H9 (cell line): Measurements from ENCODE around the gene WLS. TPM values are rescaled to one million over a fixed set of nuclear protein-coding genes. Genes with fewer than 3 reads are reported as not detected.

Source experiments
- DNase-seq: peaks from one replicate; pipeline ENCODE4 v3.0.0-alpha.2; 2017
- H2AFZ ChIP-seq: one replicate; pipeline ENCODE4 v1.6.1; 2013; ENCODE audit warnings: mild to moderate bottlenecking, low read length, control low read depth, moderate library complexity
- H2AK5ac ChIP-seq: 2 replicates; pipeline ENCODE4 v1.6.1; 2013; ENCODE audit warnings: low read length, control low read depth, mixed read lengths; ENCODE audit not compliant: insufficient read length
- H2BK120ac ChIP-seq: one replicate; pipeline ENCODE4 v1.6.1; 2013; ENCODE audit warnings: low read depth, mild to moderate bottlenecking, low read length, control low read depth, inconsistent platforms; ENCODE audit not compliant: poor library complexity, severe bottlenecking
- H2BK12ac ChIP-seq: 2 replicates; pipeline ENCODE4 v1.6.1; 2013; ENCODE audit warnings: low read length, control low read depth, mixed read lengths, low read depth; ENCODE audit not compliant: insufficient read length
- H2BK15ac ChIP-seq: 2 replicates; pipeline ENCODE4 v1.6.1; 2013; ENCODE audit warnings: low read depth, low read length, control low read depth
- H2BK20ac ChIP-seq: one replicate; pipeline ENCODE4 v1.6.1; 2013; ENCODE audit warnings: low read depth, mild to moderate bottlenecking, low read length, control low read depth, inconsistent platforms; ENCODE audit not compliant: poor library complexity, severe bottlenecking
- H2BK5ac ChIP-seq: 2 replicates; pipeline ENCODE4 v1.6.1; 2013; ENCODE audit warnings: low read length, control low read depth, mixed read lengths; ENCODE audit not compliant: insufficient read length
- H3K14ac ChIP-seq: 2 replicates; pipeline ENCODE4 v1.6.1; 2013; ENCODE audit warnings: low read length, control low read depth; ENCODE audit not compliant: insufficient read depth
- H3K18ac ChIP-seq: 2 replicates; pipeline ENCODE4 v1.6.1; 2013; ENCODE audit warnings: low read depth, mild to moderate bottlenecking, mixed read lengths, low read length, control low read depth; ENCODE audit not compliant: insufficient read length
- H3K23ac ChIP-seq: 2 replicates; pipeline ENCODE4 v1.6.1; 2013; ENCODE audit warnings: low read length, control low read depth, mixed read lengths, low read depth; ENCODE audit not compliant: insufficient read length
- H3K23me2 ChIP-seq: 2 replicates; pipeline ENCODE4 v1.6.1; 2013; ENCODE audit warnings: low read depth, mild to moderate bottlenecking, mixed read lengths, low read length, control low read depth; ENCODE audit not compliant: insufficient read length, poor library complexity, severe bottlenecking
- H3K27ac ChIP-seq: 2 replicates; pipeline ENCODE4 v1.5.1; 2013; ENCODE audit warnings: low read length, control low read depth, mixed read lengths, low read depth; ENCODE audit not compliant: insufficient read length
- H3K27me3 ChIP-seq: 2 replicates; pipeline ENCODE4 v1.6.1; 2013; ENCODE audit warnings: low read length, control low read depth, inconsistent platforms; ENCODE audit not compliant: insufficient read depth
- H3K4ac ChIP-seq: 2 replicates; pipeline ENCODE4 v1.6.1; 2013; ENCODE audit warnings: low read depth, mild to moderate bottlenecking, control low read depth, inconsistent platforms, low read length, moderate library complexity
- H3K4me1 ChIP-seq: 2 replicates; pipeline ENCODE4 v1.6.1; 2013; ENCODE audit warnings: low read length, control low read depth, inconsistent platforms; ENCODE audit not compliant: insufficient read depth
- H3K4me2 ChIP-seq: 2 replicates; pipeline ENCODE4 v1.6.1; 2013; ENCODE audit warnings: low read length, control low read depth, mixed read lengths; ENCODE audit not compliant: insufficient read length, insufficient read depth
- H3K56ac ChIP-seq: 2 replicates; pipeline ENCODE4 v1.6.1; 2013; ENCODE audit warnings: low read depth, mild to moderate bottlenecking, mixed read lengths, low read length, control low read depth; ENCODE audit not compliant: insufficient read length
- H3K79me1 ChIP-seq: 2 replicates; pipeline ENCODE4 v1.6.1; 2013; ENCODE audit warnings: low read depth, mild to moderate bottlenecking, moderate library complexity, low read length, control low read depth, inconsistent platforms; ENCODE audit not compliant: insufficient read depth, poor library complexity, severe bottlenecking
- H3K79me2 ChIP-seq: 2 replicates; pipeline ENCODE4 v1.6.1; 2013; ENCODE audit warnings: low read length, control low read depth, inconsistent platforms; ENCODE audit not compliant: insufficient read depth
- H3K9ac ChIP-seq: 2 replicates; pipeline ENCODE4 v1.6.1; 2013; ENCODE audit warnings: low read length, control low read depth, mixed read lengths; ENCODE audit not compliant: insufficient read length; ENCODE audit errors: extremely low read depth
- H3K9me3 ChIP-seq: one replicate; pipeline ENCODE4 v1.6.1; 2013; ENCODE audit warnings: low read depth, low read length, inconsistent platforms; ENCODE audit not compliant: control insufficient read depth
- H3T11ph ChIP-seq: one replicate; pipeline ENCODE4 v1.6.1; 2013; ENCODE audit warnings: mild to moderate bottlenecking, low read length, control low read depth, inconsistent platforms
- H4K20me1 ChIP-seq: one replicate; pipeline ENCODE4 v1.6.1; 2013; ENCODE audit not compliant: control insufficient read depth, insufficient read length, insufficient read depth
- H4K5ac ChIP-seq: 2 replicates; pipeline ENCODE4 v1.6.1; 2013; ENCODE audit warnings: low read depth, mild to moderate bottlenecking, mixed read lengths, low read length, control low read depth; ENCODE audit not compliant: insufficient read length
- H4K8ac ChIP-seq: replicated peaks from 2 replicates; pipeline ENCODE4 v1.6.1; 2013; ENCODE audit warnings: low read length, control low read depth, mixed read lengths, low read depth; ENCODE audit not compliant: insufficient read length
- H4K91ac ChIP-seq: 2 replicates; pipeline ENCODE4 v1.6.1; 2013; ENCODE audit warnings: low read depth, mild to moderate bottlenecking, moderate library complexity, mixed read lengths, low read length, control low read depth; ENCODE audit not compliant: insufficient read length
- H3K27ac Mint-ChIP-seq, 3 experiments: 2 replicates in 2 of 3; 3 replicates in 1 of 3; pipeline ENCODE4 v1.8.0; 2020 to 2021; ENCODE audit warnings: mixed read lengths in 3 of 3, mild to moderate bottlenecking in 1 of 3, moderate library complexity in 1 of 3
- H3K27me3 Mint-ChIP-seq: 2 replicates; pipeline ENCODE4 v1.8.0; 2021; ENCODE audit warnings: low read depth, mild to moderate bottlenecking, moderate library complexity, mixed read lengths
- H3K36me3 Mint-ChIP-seq, 3 experiments: 2 replicates in 2 of 3; 3 replicates in 1 of 3; pipeline ENCODE4 v1.8.0; 2020 to 2021; ENCODE audit warnings: low read depth in 3 of 3, mixed read lengths in 3 of 3; ENCODE audit not compliant: insufficient read depth in 1 of 3
- H3K4me1 Mint-ChIP-seq, 2 experiments: 2 replicates each; pipeline ENCODE4 v1.8.0; 2020; ENCODE audit warnings: mixed read lengths in 2 of 2
- H3K4me3 Mint-ChIP-seq, 2 experiments: 2 replicates in 1 of 2; 3 replicates in 1 of 2; pipeline ENCODE4 v1.8.0; 2020 to 2021; ENCODE audit warnings: mild to moderate bottlenecking in 2 of 2, mixed read lengths in 2 of 2, moderate library complexity in 1 of 2
- H3K9me3 Mint-ChIP-seq, 2 experiments: 2 replicates in 1 of 2; 3 replicates in 1 of 2; pipeline ENCODE4 v1.8.0; 2020; ENCODE audit warnings: mild to moderate bottlenecking in 2 of 2, mixed read lengths in 2 of 2, moderate library complexity in 1 of 2
- CTCF ChIP-seq: fragments of 200-600 bp; sonication (generic); conservative IDR thresholded peaks from 3 replicates; pipeline ENCODE4 v1.8.0; 2021; ENCODE audit warnings: antibody characterized with exemption, mild to moderate bottlenecking
- WGBS: extraction: QIAGEN DNeasy Blood & Tissue Kit; methylation state at CpG from one replicate; pipeline ENCODE4 v1.1.7; 2013; ENCODE audit warnings: missing lambda C conversion rate, low lambda C conversion rate, mixed read lengths; ENCODE audit not compliant: insufficient read length; ENCODE audit errors: extremely low coverage; 5-methylcytosine and 5-hydroxymethylcytosine counted together
- total RNA-seq: library from RNA; stranded (reverse); gene quantifications from 2 replicates; pipeline ENCODE4 v1.2.1, GENCODE V29; 2021

WLS gene
- total RNA-seq, 1 experiment from 2014 or later = 0.94 TPM

GRCh38 chr1:68228851-68229250, 3.5 kb downstream of the WLS start:
- Histone ChIP-seq H3K27me3 (peaks cover 41% of the 10 kb centered on the region), H3K79me2 (no peaks in the 10 kb centered on the region), H2BK5ac (no peak overlapping the region), H4K91ac (no peak overlapping the region), H3K27ac (no peak overlapping the region), H3K9me3 (no peaks in the 10 kb centered on the region), H3K23me2 (peaks cover 12% of the 10 kb centered on the region), H3K23ac (no peak overlapping the region), H2BK20ac (no peak overlapping the region), H3K79me1 (no peaks in the 10 kb centered on the region), H3K9ac (no peak overlapping the region), H3K18ac (no peak overlapping the region), H4K20me1 (no peaks in the 10 kb centered on the region), H4K5ac (no peak overlapping the region), H3K4me1 (no peaks in the 10 kb centered on the region), H3T11ph (no peak overlapping the region), H3K4me2 (no peak overlapping the region), H2BK12ac (no peak overlapping the region), H3K4ac (no peak overlapping the region), H2AFZ (no peak overlapping the region), H2AK5ac (no peak overlapping the region), H3K56ac (no peak overlapping the region), H2BK15ac (no peak overlapping the region), H2BK120ac (no peak overlapping the region), H3K14ac (no peak overlapping the region), H4K8ac (no peak overlapping the region)
- peaks cover 28 to 47% of the 10 kb centered on the region in 2 experiments for H3K4me1 Mint-ChIP-seq
- no peaks in the 10 kb centered on the region; a peak in 1 of 7 replicates for H3K36me3 Mint-ChIP-seq
- no peak overlapping the region for H3K4me3 Mint-ChIP-seq
- whole genome bisulfite sequencing = no CpG with 5 or more reads among the region's 3 CpGs
- peaks cover 0 to 3% of the 10 kb centered on the region in 2 experiments; a peak in 2 of 5 replicates for H3K9me3 Mint-ChIP-seq
- no peak for DNase-seq
- H3K27me3 Mint-ChIP-seq = peaks cover 96% of the 10 kb centered on the region
- no peak overlapping the region for H3K27ac Mint-ChIP-seq
- no peak for TF ChIP-seq CTCF
